ENCODE measurements around the gene ANXA1.
"Not testable (repeated sequence)": the region's sequence is repeated elsewhere in the genome, so short reads cannot be mapped to it uniquely, and the experiment has no call there.

GRCh38 chr9:73191109-73191508 is 39.4 kb downstream of the ANXA1 start:
- TF ChIP-seq ZNF70 (CRISPR knock-in tag; IDR thresholded peaks at IDR 0.05); BACH2 (CRISPR knock-in tag; IDR thresholded peaks at IDR 0.05; ENCODE audit: borderline replicate concordance); RARB (CRISPR knock-in tag; IDR thresholded peaks at IDR 0.05); POU6F1 (CRISPR knock-in tag; IDR thresholded peaks at IDR 0.05; ENCODE audit: borderline replicate concordance, low read depth); OSR1 (CRISPR knock-in tag; IDR thresholded peaks at IDR 0.05); ARNTL (CRISPR knock-in tag; IDR thresholded peaks at IDR 0.05; ENCODE audit: borderline replicate concordance, low read depth): not testable (repeated sequence)

Measured in SK-N-SH treated with all-trans-retinoic acid at 6 μM for 48 hours (cell line).